ENCODE measurements around the gene SHCBP1.

The SHCBP1 gene

GRCh38 chr16:46613352-46613751 lies 7.8 kb downstream of the SHCBP1 start:
- DNase-seq: no peak

GRCh38 chr16:46612121-46612520 lies 9.1 kb downstream of the SHCBP1 start:
- DNase-seq: no peak

- DNase-seq: peak; percentile 9
Measured at GRCh38 chr16:46607529-46607928, 13.7 kb downstream of the SHCBP1 start.

GRCh38 chr16:46606231-46606630 lies 14.9 kb downstream of the SHCBP1 start:
- no peak for DNase-seq

GRCh38 chr16:46591257-46591656 lies 29.9 kb downstream of the SHCBP1 start:
- no peak for DNase-seq

GRCh38 chr16:46586011-46586577 lies 35.1 kb downstream of the SHCBP1 start:
- no peak for DNase-seq

GRCh38 chr16:46583036-46583435 lies 38.1 kb downstream of the SHCBP1 start:
- DNase-seq: no peak

GRCh38 chr16:46582313-46582712 lies 38.9 kb downstream of the SHCBP1 start:
- DNase-seq: no peak

DNA sequence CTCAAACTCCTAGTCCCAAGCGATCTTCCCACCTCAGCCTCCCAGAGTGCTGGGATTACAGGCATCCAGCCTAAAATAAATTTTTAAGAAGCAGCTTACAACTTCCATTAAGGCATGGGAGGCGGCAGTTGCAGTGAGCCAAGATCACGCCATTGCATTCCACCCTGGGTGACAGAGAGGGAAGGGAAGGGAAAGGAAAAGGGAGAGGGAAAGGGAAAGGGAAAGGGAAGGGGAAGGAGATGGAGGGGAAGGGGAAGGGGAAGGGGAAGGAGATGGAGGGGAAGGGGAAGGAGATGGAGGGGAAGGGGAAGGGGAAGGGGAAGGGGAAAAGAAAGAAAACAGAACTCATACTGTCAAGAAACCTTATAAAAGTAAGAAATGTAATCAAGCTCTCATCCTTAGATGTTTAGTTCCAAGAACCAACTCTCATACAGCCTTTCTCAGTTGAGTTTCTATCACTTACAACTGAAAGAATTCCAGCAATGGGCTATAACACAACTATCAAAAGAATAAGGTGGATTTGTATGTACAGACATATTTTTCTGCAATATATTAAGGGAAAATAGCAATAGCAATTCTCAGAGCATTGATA lies 43.1 kb downstream of the SHCBP1 start:
- DNase-seq: no peak

- DNase-seq: no peak
Measured at GRCh38 chr16:46573834-46574159, 47.4 kb downstream of the SHCBP1 start.

DNA sequence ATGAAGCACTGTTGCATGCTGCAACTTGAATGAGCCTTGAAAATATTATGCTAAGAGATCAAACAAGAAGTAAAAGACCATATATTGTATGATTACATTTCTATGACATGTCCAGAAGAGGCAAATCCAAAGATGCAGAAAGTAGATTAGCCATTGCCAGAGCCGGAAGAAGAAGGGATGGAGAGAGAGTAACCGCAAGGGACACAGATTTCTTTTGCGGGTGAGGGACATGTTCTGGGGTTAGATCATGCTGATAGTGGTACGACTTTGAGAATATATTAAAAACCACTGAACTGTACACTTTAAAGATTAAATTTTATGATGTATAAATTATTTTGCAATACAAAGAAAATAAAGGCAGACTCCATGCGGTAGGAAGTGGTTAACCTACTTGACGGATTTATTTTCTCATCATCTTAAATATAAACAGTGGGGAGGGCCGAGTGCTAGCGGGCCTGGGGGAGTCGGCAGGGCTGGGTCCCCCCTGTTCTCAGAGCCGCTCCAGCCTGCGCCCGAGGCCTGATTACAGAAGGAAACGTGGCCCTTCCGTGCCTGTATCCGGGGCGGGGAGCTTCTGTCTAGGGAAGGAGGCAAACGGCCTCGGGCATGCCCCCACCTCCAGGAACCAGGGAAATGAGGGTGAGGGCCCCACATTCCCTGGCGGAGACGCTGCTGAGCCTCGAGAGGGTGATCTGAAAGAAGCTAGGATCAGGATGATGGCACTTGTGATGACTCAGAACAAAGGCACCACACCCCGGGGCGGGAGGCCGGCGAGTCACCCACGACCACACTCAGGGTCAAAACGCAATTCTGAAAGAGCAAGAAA lies 48.0 kb downstream of the SHCBP1 start:
- no peak for DNase-seq

DNA sequence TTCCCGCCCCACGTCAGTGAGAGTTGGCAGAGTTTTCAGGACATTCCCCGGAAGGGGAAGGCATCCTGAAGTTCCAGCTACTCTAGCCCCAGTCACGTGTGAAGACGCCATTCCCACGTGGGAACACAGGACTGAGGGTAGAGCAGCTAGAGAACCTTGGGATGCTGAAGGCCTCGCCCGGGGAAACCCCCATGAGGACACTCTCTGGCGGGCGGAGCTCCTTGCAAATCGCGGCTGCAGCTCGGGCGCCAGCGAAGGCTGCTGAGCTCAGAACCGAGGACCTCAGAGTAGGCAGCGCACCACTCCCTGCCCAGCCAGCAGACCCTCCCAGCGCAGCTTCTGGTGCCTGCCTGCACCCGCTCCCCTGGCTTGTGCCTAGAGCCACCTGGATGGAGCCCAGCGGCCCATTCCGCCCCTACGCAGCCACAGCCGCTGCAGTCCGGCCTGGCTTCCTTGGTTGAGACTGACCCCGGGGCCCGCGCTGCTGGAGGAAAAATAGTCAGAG lies 51.9 kb downstream of the SHCBP1 start:
- no peak for DNase-seq

GRCh38 chr16:46568472-46569230 lies 52.5 kb downstream of the SHCBP1 start:
- DNase-seq: no peak

- DNase-seq: no peak
Measured at GRCh38 chr16:46562979-46563378, 58.2 kb downstream of the SHCBP1 start.

DNA sequence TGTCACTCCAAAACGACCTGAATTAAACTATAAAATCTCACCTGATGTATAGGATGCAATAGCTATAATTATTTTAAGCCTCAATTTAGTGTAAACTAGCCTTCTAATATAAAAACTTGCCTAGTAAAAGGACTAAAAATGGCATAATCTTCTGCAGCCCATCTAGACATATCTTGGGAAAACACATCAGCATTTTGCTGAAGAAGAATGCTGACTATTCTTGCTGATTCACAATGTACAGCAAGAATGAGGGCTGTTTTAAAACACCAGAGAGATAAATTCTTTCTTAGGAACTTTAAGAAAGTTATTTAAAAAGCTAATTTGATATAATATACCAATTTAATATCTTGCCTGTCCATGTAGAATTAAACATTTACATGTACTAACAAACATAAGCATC lies 63.2 kb downstream of the SHCBP1 start:
- DNase-seq: no peak

- DNase-seq: no peak
Measured at GRCh38 chr16:46555951-46556350, 65.2 kb downstream of the SHCBP1 start.

GRCh38 chr16:46554435-46554834 lies 66.7 kb downstream of the SHCBP1 start:
- DNase-seq: peak; percentile 3

DNA sequence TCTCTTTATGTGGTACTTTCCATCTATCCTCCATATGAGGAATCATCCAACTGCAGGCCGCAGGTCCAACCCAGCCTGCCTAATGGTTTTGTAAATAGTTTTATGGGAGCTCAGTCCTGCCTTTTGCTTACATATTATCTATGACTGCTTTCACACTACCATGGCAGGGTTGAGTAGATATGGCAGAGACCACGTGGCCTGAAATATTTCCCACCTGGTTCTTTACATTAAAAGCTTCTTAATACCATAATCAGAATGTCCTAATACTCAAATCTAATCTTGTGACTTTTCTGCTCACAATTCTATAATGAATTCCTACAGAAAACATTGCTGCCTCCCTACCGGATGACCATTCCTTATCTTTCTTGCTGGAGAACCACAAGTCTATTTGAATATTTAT lies 71.7 kb downstream of the SHCBP1 start:
- no peak for DNase-seq

All from NCI-H2171 (cell line).